B cell (primary cell): Measurements from ENCODE around the gene KIRREL1. TPM values are rescaled to one million over a fixed set of nuclear protein-coding genes. Genes with fewer than 3 reads are reported as not detected.
A peak's percentile ranks its signal among the peaks of the same experiment; 100 is the strongest.

Experiments used
- ATAC-seq: fragments of 200-7000 bp; cut with Tn5 transposase; one replicate; pipeline ENCODE4 v1.10.0; 2021; ENCODE audit warnings: low read depth, mild to moderate bottlenecking, moderate number of reproducible peaks, moderate library complexity
- CTCF ChIA-PET: fragments of 350-600 bp; sonication (Branson Sonifier 250); formaldehyde crosslinking; loops from one replicate; lab custom pipeline; 2021; ENCODE audit warnings: antibody characterized with exemption, inconsistent platforms; lab: Charles Lee
- POLR2A ChIA-PET: fragments of 350-600 bp; sonication (Branson Sonifier 250); formaldehyde crosslinking; loops from one replicate; lab custom pipeline; 2021; ENCODE audit warnings: antibody characterized with exemption; lab: Charles Lee
- DNase-seq: peaks from one replicate; pipeline ENCODE4 v3.0.0; 2013
- H2AFZ ChIP-seq: 2 replicates; pipeline ENCODE4 v1.6.1; 2012; ENCODE audit warnings: mild to moderate bottlenecking, low read depth, low read length; ENCODE audit not compliant: insufficient read depth, poor library complexity, severe bottlenecking
- H3K27ac ChIP-seq, 2 donors: 1 replicate in 1 of 2; 2 replicates in 1 of 2; pipeline ENCODE4 v1.5.1; 2012 to 2013; ENCODE audit warnings: low read length in 2 of 2, mild to moderate bottlenecking in 2 of 2, moderate library complexity in 1 of 2
- H3K27me3 ChIP-seq, 4 experiments: fragments of 200-600 bp in 1 of 4; sonication (generic) in 1 of 4; replicated peaks in 1 of 4; 1 replicate in 2 of 4; 2 replicates in 2 of 4; pipeline versions ENCODE4 v1.6.1 to v1.7.0; 2013 to 2016; ENCODE audit warnings: low read length in 3 of 4, mild to moderate bottlenecking in 2 of 4, mixed read lengths in 1 of 4, moderate library complexity in 1 of 4; ENCODE audit not compliant: insufficient read depth in 4 of 4, control insufficient read depth in 3 of 4; ENCODE audit errors: control extremely low read depth in 1 of 4
- H3K36me3 ChIP-seq, 2 experiments: replicated peaks in 1 of 2; 1 replicate in 1 of 2; 2 replicates in 1 of 2; pipeline versions ENCODE4 v1.6.1 to v1.7.1; 2013; ENCODE audit warnings: low read length in 1 of 2; ENCODE audit not compliant: insufficient read depth in 2 of 2, control insufficient read depth in 1 of 2; ENCODE audit errors: control extremely low read depth in 1 of 2, extremely low read depth in 1 of 2
- H3K4me1 ChIP-seq, 2 donors: fragments of 200-600 bp in 1 of 2; sonication (generic) in 1 of 2; 1 replicate in 1 of 2; 2 replicates in 1 of 2; pipeline versions ENCODE4 v1.5.1 to v1.6.1; 2013 to 2017; ENCODE audit warnings: low read length in 2 of 2; ENCODE audit not compliant: control insufficient read depth in 2 of 2, insufficient read depth in 2 of 2
- H3K4me2 ChIP-seq: replicated peaks from 2 replicates; pipeline ENCODE3; 2012; ENCODE audit warnings: mild to moderate bottlenecking, low read depth, low read length; ENCODE audit not compliant: poor library complexity, severe bottlenecking
- H3K4me3 ChIP-seq, 5 experiments: fragments of 200-600 bp in 1 of 5; sonication (generic) in 1 of 5; 1 replicate in 3 of 5; 2 replicates in 2 of 5; pipeline versions ENCODE4 v1.5.1 to v1.7.0; 2011 to 2016; ENCODE audit warnings: low read length in 4 of 5, mild to moderate bottlenecking in 4 of 5, low read depth in 2 of 5, control low read depth in 1 of 5, moderate library complexity in 1 of 5; ENCODE audit not compliant: insufficient read depth in 1 of 5; ENCODE audit errors: control extremely low read depth in 1 of 5, extremely low read depth in 1 of 5
- H3K79me2 ChIP-seq: fragments of 200-600 bp; sonication (generic); one replicate; pipeline ENCODE4 v1.6.0; 2016; ENCODE audit warnings: low read length; ENCODE audit not compliant: control insufficient read depth, insufficient read depth
- H3K9ac ChIP-seq: fragments of 200-600 bp; sonication (generic); 2 replicates; pipeline ENCODE4 v1.6.1; 2017; ENCODE audit warnings: mild to moderate bottlenecking, low read length, moderate library complexity
- H3K9me3 ChIP-seq, 3 donors: one replicate each; pipeline versions ENCODE4 v1.6.1 to v1.7.1; 2013; ENCODE audit warnings: low read length in 2 of 3; ENCODE audit not compliant: control insufficient read depth in 2 of 3, insufficient read depth in 1 of 3; ENCODE audit errors: control extremely low read depth in 1 of 3
- H4K20me1 ChIP-seq: 2 replicates; pipeline ENCODE4 v1.6.0; 2012; ENCODE audit warnings: mild to moderate bottlenecking, low read length; ENCODE audit not compliant: insufficient read depth, control insufficient read depth, poor library complexity, severe bottlenecking
- H3K27ac Mint-ChIP-seq: one replicate; pipeline ENCODE4 v1.8.0; 2021; ENCODE audit warnings: mixed read lengths
- H3K27me3 Mint-ChIP-seq: one replicate; pipeline ENCODE4 v1.8.0; 2021; ENCODE audit warnings: mixed read lengths
- H3K4me1 Mint-ChIP-seq: one replicate; pipeline ENCODE4 v1.8.0; 2021; ENCODE audit warnings: mixed read lengths
- H3K4me3 Mint-ChIP-seq: one replicate; pipeline ENCODE4 v1.8.0; 2021; ENCODE audit warnings: mixed read lengths
- H3K9me3 Mint-ChIP-seq: one replicate; pipeline ENCODE4 v1.8.0; 2022; ENCODE audit warnings: mixed read lengths; ENCODE audit not compliant: insufficient read depth
- CTCF ChIP-seq: fragments of 200-600 bp; IDR thresholded peaks from one replicate; pipeline ENCODE4 v1.8.0; 2022; ENCODE audit warnings: antibody characterized with exemption, mild to moderate bottlenecking
- EZH2 ChIP-seq: IDR thresholded peaks from 2 replicates; pipeline ENCODE4 v1.6.1; 2012; ENCODE audit warnings: borderline replicate concordance, low read depth, mild to moderate bottlenecking, moderate library complexity, low read length; ENCODE audit not compliant: insufficient read depth, poor library complexity, severe bottlenecking
- WGBS: methylation state at CpG from one replicate; pipeline ENCODE4 v1.1.5; 2013; ENCODE audit warnings: missing lambda C conversion rate; ENCODE audit not compliant: insufficient coverage; 5-methylcytosine and 5-hydroxymethylcytosine counted together
- intact Hi-C: fragments of 100-400 bp; cut with micrococcal nuclease; formaldehyde crosslinking; loops from one replicate; pipeline ENCODE4 v1.10.0; 2022
- polyA plus RNA-seq: library from polyadenylated mRNA; depleted of rRNA; stranded (reverse); fragments of >200 nt; gene quantifications from 2 replicates; pipeline ENCODE4 v1.2.3, GENCODE V29; 2012
- total RNA-seq, 2 donors: library from RNA; stranded (reverse); fragments of 120-200 nt in 1 of 2; gene quantifications; 1 replicate in 1 of 2; 2 replicates in 1 of 2; pipeline versions ENCODE4 v1.2.3 to v1.2.4, GENCODE V29; 2013 to 2022

Gene KIRREL1
- total and polyA plus RNA-seq, 2 donors (not counting 1 experiment from before 2014, with no cell fraction given), result not detected

- Histone ChIP-seq H3K79me2 (no peaks in the 10 kb centered on the region), H3K4me1 (peaks cover 5 to 16% of the 10 kb centered on the region in 2 donors), H3K9ac (no peak overlapping the region), H2AFZ (no peak overlapping the region), H3K27ac (no peak overlapping the region), H4K20me1 (no peaks in the 10 kb centered on the region), H3K27me3 (peaks cover 0 to 29% (median 14%) of the 10 kb centered on the region in 4 experiments), H3K4me3 (no peak overlapping the region), H3K9me3 (peaks cover 0 to 2% (median 0%) of the 10 kb centered on the region in 3 donors), H3K4me2 (no peak overlapping the region), H3K36me3 (no peaks in the 10 kb centered on the region)
- Mint-ChIP-seq H3K9me3 (no peaks in the 10 kb centered on the region), H3K27me3 (peaks cover 34% of the 10 kb centered on the region), H3K4me3 (no peak overlapping the region), H3K4me1 (peaks cover 14% of the 10 kb centered on the region), H3K27ac (no peak overlapping the region)
- peak; percentile 69 for DNase-seq
- ChIA-PET CTCF (interaction anchor here (0.6 to 16.2 kb wide), 38 partner anchors 8 to 1031 kb away, joined by 3 to 534 read pairs (median 4); partner anchors contain the start of genes AIM2, CD1B, CD1D and KIRREL1), POLR2A (interaction anchor here (0.7 to 1.0 kb wide), 2 partner anchors 122 to 130 kb away, joined by 5 read pairs; no protein-coding TSS in a partner anchor)
- intact Hi-C loops, result loop anchor here (1.0 to 10.0 kb wide), 5 partner anchors 129 to 957 kb away; no protein-coding TSS in a partner anchor
- TF ChIP-seq EZH2 (no peak), CTCF (peak; percentile 75)
- ATAC-seq, result peak; percentile 62
- 34% methylated on average over 4 of the region's 5 CpGs for WGBS
Observed at GRCh38 chr1:158121604-158122254, 128.3 kb downstream of the KIRREL1 start.
